ENCODE results near the gene POMT1.

DNA sequence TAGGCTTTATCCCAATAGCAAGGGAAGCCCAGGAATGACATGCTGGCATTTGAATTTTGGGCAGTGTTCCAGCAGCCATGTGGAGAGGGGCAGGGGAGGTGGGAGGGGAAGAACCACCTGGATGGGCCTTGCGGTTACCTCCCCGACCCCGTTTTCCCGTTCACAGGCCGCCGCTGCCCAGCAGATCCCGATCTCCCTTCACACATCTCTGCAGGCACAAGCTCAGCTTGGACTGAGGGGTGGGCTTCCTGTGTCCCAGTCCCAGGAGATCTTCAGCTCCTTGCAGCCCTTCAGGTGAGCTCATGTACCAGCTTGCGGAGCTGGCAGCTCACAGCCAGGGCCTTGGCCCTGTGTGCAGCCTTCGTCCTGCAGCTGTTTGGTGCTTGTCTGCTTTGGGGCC is 15.7 kb upstream of the POMT1 start:
- TF ChIP-seq, protein P1, sequence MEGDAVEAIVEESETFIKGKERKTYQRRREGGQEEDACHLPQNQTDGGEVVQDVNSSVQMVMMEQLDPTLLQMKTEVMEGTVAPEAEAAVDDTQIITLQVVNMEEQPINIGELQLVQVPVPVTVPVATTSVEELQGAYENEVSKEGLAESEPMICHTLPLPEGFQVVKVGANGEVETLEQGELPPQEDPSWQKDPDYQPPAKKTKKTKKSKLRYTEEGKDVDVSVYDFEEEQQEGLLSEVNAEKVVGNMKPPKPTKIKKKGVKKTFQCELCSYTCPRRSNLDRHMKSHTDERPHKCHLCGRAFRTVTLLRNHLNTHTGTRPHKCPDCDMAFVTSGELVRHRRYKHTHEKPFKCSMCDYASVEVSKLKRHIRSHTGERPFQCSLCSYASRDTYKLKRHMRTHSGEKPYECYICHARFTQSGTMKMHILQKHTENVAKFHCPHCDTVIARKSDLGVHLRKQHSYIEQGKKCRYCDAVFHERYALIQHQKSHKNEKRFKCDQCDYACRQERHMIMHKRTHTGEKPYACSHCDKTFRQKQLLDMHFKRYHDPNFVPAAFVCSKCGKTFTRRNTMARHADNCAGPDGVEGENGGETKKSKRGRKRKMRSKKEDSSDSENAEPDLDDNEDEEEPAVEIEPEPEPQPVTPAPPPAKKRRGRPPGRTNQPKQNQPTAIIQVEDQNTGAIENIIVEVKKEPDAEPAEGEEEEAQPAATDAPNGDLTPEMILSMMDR (conservative IDR thresholded peaks at IDR 0.05; ENCODE audit: low read length), result no peak
- TF ChIP-seq EZH2phosphoT487 (IDR thresholded peaks at IDR 0.05; ENCODE audit: borderline replicate concordance, low read depth, low read length), result no peak
